HG03097 (cell line): ENCODE results near the gene SOX11.
"Not testable (repeated sequence)": the region's sequence is repeated elsewhere in the genome, so short reads cannot be mapped to it uniquely, and the experiment has no call there.

Experiments
- ATAC-seq: cut with Tn5 transposase; IDR thresholded peaks from one replicate; pipeline ENCODE4 v1.9.1; 2021; ENCODE audit not compliant: unreplicated experiment, low FRiP score

Gene SOX11

GRCh38 chr2:5691985-5692529 is at the start of gene SOX11:
Gene SOX11, plus strand, starts transcription at chr2:5692384. Its CDS starts 338 bp downstream, at chr2:5692722.
- ATAC-seq: no peak

DNA sequence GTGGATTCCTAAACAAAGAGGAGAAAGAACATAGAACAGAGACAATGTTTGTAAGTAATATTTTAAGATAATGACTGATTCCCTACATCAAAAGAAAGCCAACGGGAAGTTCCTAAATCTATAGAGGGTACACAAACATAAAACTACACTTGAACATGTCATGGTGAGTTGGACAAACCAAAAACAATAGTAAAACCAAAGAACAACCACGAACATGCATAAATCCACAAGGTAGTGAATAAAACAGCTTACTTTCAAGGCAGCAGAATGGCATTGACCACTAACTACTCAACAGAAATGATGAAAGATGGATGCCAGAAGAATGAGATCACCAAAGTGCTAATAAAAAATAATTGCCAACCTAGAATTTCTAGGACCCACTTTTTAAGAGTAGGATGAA is 39.5 kb upstream of the SOX11 start:
- not testable (repeated sequence) for ATAC-seq

GRCh38 chr2:5653756-5654155 is 38.4 kb upstream of the SOX11 start:
- not testable (repeated sequence) for ATAC-seq

DNA sequence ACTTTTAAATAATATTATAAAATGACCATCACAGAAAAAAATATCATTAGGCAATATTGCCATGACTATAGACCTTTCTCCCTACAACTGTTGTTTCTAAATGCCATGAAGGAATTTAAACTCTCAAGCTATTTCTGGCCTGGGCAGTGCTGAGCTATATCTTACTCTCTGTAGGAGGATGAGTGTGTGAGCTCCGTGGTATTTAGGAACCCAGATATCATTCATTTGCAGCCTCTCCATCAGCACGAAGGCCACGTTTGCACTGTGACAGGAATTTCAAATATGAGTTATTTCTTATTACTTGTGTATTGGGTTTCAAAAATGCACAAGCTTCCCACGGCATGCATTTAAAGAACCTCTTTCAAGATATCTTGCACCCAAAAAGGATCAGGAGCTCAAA is 35.0 kb upstream of the SOX11 start:
- no peak for ATAC-seq

DNA sequence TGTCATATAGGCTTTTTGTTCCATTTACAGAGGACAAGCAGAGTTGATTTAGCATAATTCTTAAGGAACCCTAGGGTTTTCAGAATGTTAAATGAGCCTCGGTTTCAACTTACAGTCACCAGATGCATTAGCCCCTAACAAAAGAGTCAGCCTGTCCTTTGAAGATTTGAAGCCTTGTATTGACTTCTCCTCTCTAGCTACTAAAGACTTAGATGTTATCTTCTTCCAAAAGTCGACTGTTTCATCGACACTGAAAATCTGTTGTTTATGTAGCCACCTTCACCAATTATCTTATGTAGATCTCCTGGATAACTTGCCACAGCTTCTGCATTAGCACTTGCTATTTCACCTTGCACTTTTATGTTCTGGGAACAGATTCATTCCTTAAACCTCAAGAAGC is 31.6 kb upstream of the SOX11 start:
- ATAC-seq: no peak

GRCh38 chr2:5661362-5661761 is 30.8 kb upstream of the SOX11 start:
- ATAC-seq: no peak

DNA sequence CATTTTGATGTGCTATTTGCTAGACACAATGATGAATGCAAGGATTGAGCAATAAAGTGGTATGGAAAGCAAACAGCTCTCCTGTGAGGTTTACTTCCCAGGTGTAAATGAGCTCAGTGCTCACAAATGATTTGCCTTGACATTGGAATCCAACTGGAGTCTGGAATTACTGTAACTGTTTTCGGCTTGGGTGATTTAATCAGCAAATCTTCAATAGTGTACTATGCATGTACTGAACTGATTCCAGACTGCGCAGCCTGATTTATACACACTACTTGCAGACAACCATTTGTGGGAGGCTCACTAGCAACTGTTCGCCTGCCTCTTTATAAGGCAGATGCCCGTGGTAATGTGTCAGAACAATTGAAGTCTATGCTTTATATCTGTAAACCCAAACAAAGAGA is 27.9 kb upstream of the SOX11 start:
- ATAC-seq: no peak

- no peak for ATAC-seq
Measured at GRCh38 chr2:5665066-5665465, 27.1 kb upstream of the SOX11 start.

- no peak for ATAC-seq
Measured at GRCh38 chr2:5666798-5667197, 25.4 kb upstream of the SOX11 start.

DNA sequence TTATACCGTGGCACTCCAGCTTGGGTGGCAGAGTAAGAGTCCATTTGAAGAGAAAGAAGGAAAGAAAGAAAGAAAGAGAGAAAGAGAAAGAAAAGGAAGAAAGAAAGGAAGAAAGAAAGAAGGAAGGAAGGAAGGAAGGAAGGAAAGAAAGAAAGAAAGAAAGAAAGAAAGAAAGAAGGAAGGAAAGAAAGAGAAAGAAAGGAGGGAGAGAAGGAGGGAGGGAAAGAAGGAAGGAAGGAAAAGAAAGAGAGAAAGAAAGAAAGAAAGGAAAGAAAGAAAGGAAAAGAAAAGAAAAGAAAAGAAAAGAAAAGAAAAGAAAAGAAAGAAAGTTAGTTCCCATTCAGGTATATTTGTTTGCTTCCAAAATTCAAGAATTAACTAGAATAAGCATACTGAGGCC is 24.5 kb upstream of the SOX11 start:
- ATAC-seq: not testable (repeated sequence)

GRCh38 chr2:5668682-5669250 is 23.4 kb upstream of the SOX11 start:
- ATAC-seq: no peak

GRCh38 chr2:5672749-5673144 is 19.4 kb upstream of the SOX11 start:
- no peak for ATAC-seq

DNA sequence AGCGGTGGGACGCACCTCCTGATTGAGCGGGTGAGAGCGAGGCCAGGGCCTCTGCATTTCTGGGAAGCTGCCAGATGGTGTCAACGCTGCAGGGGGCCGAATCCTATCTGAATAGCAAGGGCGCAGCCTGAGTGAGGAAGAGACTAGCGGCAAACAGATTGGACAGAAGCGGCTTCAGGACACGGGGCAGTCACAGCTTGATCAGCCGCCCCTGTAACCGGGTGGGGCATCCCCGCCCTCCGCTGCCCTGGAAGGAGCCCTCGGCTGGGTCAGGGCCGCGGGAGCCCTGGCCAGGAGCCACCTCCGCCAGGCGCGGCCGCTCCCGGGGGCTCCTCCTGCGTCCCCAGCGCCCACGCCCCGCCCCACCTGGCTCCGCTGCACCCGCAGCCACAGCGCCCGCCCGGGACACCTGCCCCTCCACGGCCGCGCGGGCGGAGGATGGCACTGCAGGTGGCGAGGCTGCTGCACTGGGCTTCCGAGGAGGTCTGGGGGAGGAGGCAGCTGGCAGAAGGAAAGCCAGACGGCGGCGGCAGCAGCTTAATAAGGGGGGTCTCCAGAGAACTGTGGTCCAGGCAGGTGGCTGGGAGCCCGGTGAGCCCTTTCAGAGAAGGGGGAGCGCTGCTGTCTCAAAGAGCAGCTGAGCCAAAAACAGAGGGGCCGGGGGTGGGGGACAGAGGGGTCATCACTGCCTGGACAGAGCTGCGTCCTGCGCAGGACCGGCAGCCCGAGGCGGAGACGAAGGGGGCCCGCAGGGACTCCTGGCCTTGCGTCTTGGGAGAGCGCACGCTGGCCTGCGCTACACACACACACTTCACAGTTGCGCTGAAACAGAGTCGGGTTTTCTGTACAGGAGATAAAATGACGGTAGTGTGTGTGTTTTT is 18.8 kb upstream of the SOX11 start:
- ATAC-seq: no peak

DNA sequence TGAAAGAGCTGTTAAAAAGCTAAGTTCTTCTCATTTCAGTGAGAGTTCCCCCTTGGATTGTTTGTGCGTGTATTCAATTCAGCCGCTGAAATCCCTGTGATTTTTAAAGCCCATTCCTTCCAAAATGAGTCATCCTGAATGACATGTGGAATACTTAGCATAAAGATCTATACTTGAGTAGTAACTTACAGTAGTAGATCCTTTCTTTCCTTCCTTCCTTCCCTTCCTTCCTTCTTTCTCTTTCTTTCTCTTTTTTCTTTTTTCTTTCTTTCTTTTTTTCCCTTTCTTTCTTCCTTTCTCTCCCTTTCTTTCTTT is 18.2 kb upstream of the SOX11 start:
- no peak for ATAC-seq

- no peak for ATAC-seq
Measured at GRCh38 chr2:5677133-5677532, 15.1 kb upstream of the SOX11 start.

DNA sequence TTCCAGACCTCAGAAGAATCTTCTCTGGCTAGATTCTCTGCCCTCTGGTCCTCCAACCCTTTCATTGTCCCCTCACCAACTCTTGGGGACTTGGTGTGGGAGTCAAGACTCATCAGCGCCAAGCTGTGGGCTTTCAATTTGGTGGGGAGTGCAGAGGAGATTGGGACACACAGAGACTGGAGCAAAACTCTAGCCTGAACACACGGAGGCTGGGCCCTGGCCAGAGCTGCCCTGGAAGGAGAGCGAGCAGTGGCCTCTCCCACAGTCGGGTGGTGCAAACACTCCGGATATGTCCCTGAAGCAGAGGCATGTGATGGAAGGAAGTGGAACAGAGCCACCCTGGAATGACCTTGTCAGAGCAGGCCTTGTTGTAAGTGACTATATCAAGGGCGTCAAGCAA is 8.7 kb upstream of the SOX11 start:
- no peak for ATAC-seq

DNA sequence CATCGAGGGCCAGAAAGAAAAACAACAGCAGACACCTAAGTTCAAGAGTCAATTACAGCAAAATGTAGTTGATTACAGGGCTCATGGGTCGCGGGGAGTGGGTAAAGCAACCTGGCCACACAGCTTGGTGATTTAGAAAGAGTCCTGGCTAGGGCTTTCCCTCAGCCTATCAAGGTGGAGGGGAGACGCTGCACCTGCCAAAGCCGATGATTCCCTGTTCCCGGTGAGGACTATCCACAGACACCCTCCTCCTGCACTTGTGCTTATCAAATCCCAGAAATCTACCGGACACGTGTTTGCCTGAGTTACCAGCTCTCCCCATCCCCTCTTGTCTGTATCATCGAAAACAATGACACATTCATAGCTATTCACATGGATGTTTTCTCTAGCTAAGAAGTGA is 7.0 kb upstream of the SOX11 start:
- no peak for ATAC-seq

DNA sequence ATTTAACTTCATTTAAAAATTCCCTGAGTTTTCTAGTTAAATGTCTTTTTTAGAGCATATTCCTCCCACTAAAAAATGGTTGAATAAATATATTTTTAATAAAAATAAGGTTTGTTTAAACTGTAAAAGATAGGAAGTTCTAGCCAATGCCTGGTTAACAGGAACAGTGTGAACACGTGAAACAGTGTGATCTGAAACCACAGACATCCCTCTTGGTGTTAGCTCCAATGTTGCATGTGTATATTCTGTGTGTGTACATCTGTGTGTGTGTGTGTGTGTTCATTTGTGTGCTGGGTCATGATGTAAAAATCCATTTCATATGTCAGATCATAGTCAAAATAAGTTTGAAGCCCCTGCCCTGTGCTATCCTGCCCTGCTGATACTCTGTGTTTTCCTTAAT is 6.1 kb upstream of the SOX11 start:
- ATAC-seq: no peak

- ATAC-seq: no peak
Measured at GRCh38 chr2:5686536-5686935, 5.6 kb upstream of the SOX11 start.

- no peak for ATAC-seq
Measured at GRCh38 chr2:5689750-5690149, 2.4 kb upstream of the SOX11 start.

- no peak for ATAC-seq
Measured at GRCh38 chr2:5690286-5690685, 1.9 kb upstream of the SOX11 start.

DNA sequence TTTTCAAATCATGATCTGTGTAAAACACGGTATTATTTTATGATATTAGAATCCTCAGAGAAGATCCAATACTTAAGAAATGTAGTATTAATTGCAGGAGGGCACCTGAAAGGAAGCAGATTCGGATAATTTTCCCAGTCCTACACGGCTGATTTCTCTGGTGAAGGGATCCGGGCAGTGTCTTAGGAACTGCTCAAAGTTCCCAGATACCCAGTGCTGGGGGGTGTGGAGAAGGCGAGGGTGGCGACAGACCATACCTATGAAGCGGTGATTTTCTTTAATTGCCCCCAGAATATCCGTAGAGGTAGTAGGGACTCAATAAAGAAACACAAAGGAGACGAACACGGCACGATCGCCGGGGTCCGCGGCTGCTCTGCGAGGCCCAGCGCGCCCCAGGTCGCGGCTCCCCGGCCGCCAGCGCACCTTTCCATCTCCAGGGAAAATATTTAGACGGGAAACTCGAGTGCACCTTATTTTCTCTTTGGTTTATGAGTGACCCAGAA is 1.4 kb upstream of the SOX11 start:
- no peak for ATAC-seq
